ENCODE measurements around the gene TSPAN33.

The TSPAN33 gene

GRCh38 chr7:129197771-129198170 is 53.3 kb downstream of the TSPAN33 start:
- H3K4me3 ChIP-seq (ENCODE audit: low read depth, low read length, poor library complexity, severe bottlenecking) = no peak overlapping the region

DNA sequence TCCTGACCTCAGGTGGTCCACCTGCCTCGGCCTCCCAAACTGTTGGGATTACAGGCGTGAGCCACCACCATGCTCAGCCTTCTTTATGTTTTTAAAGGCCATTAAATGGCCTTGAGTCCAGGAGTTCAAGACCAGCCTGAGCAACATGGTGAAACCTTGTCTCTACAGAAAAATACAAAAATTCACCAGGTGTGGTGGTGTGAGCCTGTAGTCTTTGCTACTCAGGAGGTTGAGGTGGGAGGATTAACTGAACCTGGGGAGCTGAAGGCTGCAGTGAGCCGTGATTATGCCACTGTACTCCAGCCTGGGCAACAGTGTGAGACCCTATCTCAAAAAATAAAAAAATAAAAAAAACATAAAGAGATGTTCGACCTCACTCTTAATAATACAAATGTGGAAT is 54.9 kb downstream of the TSPAN33 start:
- H3K79me2 ChIP-seq (ENCODE audit: insufficient read depth, low read length) = no peaks in the 10 kb centered on the region
- H3K27ac ChIP-seq (ENCODE audit: low read depth, low read length, poor library complexity, severe bottlenecking) = no peak overlapping the region
- no peaks in the 10 kb centered on the region for H3K9me3 ChIP-seq (ENCODE audit: low read length)
- H2AFZ ChIP-seq (ENCODE audit: low read length) = no peak overlapping the region
- no peak overlapping the region for H3K9ac ChIP-seq (ENCODE audit: low read length)
- TF ChIP-seq EZH2 (IDR thresholded peaks at IDR 0.05; ENCODE audit: borderline replicate concordance, low read length) (no peak), CTCF (IDR thresholded peaks at IDR 0.05; ENCODE audit: low read length) (no peak)
- H3K9me2 ChIP-seq (ENCODE audit: low read depth, low read length) = no peaks in the 10 kb centered on the region
- no peaks in the 10 kb centered on the region for H3K4me1 ChIP-seq (ENCODE audit: insufficient read depth, low read length, severe bottlenecking)
- no peaks in the 10 kb centered on the region for H3F3A ChIP-seq (ENCODE audit: insufficient read depth, low read length)
- H3K4me3 ChIP-seq (ENCODE audit: low read depth, low read length, poor library complexity, severe bottlenecking) = no peak overlapping the region
- H3K27me3 ChIP-seq (ENCODE audit: insufficient read depth, low read length) = peaks cover 9% of the 10 kb centered on the region; the same call in 1 of the 2 replicates
- H4K20me1 ChIP-seq (ENCODE audit: insufficient read depth, low read length) = no peaks in the 10 kb centered on the region
- no peak overlapping the region for H3K4me2 ChIP-seq (ENCODE audit: low read length)
- no peaks in the 10 kb centered on the region for H3K36me3 ChIP-seq (ENCODE audit: insufficient read depth, low read length)

More at GRCh38 chr7:129197771-129198170, 53.3 kb downstream of the TSPAN33 start:
- H3K9me2 ChIP-seq (ENCODE audit: low read depth, low read length) = no peaks in the 10 kb centered on the region
- H3K79me2 ChIP-seq (ENCODE audit: insufficient read depth, low read length) = no peaks in the 10 kb centered on the region
- no peaks in the 10 kb centered on the region for H3F3A ChIP-seq (ENCODE audit: insufficient read depth, low read length)
- no peaks in the 10 kb centered on the region for H4K20me1 ChIP-seq (ENCODE audit: insufficient read depth, low read length)
- no peaks in the 10 kb centered on the region for H3K9me3 ChIP-seq (ENCODE audit: low read length)
- no peak overlapping the region for H3K4me2 ChIP-seq (ENCODE audit: low read length)
- H3K27ac ChIP-seq (ENCODE audit: low read depth, low read length, poor library complexity, severe bottlenecking) = no peak overlapping the region
- no peak overlapping the region for H2AFZ ChIP-seq (ENCODE audit: low read length)
- no peak overlapping the region for H3K9ac ChIP-seq (ENCODE audit: low read length)
- no peaks in the 10 kb centered on the region for H3K4me1 ChIP-seq (ENCODE audit: insufficient read depth, low read length, severe bottlenecking)
- TF ChIP-seq CTCF (IDR thresholded peaks at IDR 0.05; ENCODE audit: low read length) = no peak
- no peak for TF ChIP-seq EZH2 (IDR thresholded peaks at IDR 0.05; ENCODE audit: borderline replicate concordance, low read length)
- no peaks in the 10 kb centered on the region; the same call in 1 of the 2 replicates for H3K27me3 ChIP-seq (ENCODE audit: insufficient read depth, low read length)
- no peaks in the 10 kb centered on the region for H3K36me3 ChIP-seq (ENCODE audit: insufficient read depth, low read length)

GRCh38 chr7:129202058-129202777 is 57.7 kb downstream of the TSPAN33 start:
- no peak overlapping the region for H3K9ac ChIP-seq (ENCODE audit: low read length)
- no peaks in the 10 kb centered on the region for H4K20me1 ChIP-seq (ENCODE audit: insufficient read depth, low read length)
- no peak overlapping the region for H2AFZ ChIP-seq (ENCODE audit: low read length)
- H3K9me2 ChIP-seq (ENCODE audit: low read depth, low read length) = no peaks in the 10 kb centered on the region
- H3K4me3 ChIP-seq (ENCODE audit: low read depth, low read length, poor library complexity, severe bottlenecking) = no peak overlapping the region
- no peaks in the 10 kb centered on the region for H3K79me2 ChIP-seq (ENCODE audit: insufficient read depth, low read length)
- H3K36me3 ChIP-seq (ENCODE audit: insufficient read depth, low read length) = no peaks in the 10 kb centered on the region
- H3K4me1 ChIP-seq (ENCODE audit: insufficient read depth, low read length, severe bottlenecking) = peaks cover 5% of the 10 kb centered on the region
- TF ChIP-seq EZH2 (IDR thresholded peaks at IDR 0.05; ENCODE audit: borderline replicate concordance, low read length) = no peak
- no peak for TF ChIP-seq CTCF (IDR thresholded peaks at IDR 0.05; ENCODE audit: low read length)
- peaks cover 9% of the 10 kb centered on the region; the same call in 1 of the 2 replicates for H3K27me3 ChIP-seq (ENCODE audit: insufficient read depth, low read length)
- H3K27ac ChIP-seq (ENCODE audit: low read depth, low read length, poor library complexity, severe bottlenecking) = no peak overlapping the region
- H3K4me2 ChIP-seq (ENCODE audit: low read length) = no peak overlapping the region
- no peaks in the 10 kb centered on the region for H3F3A ChIP-seq (ENCODE audit: insufficient read depth, low read length)
- H3K9me3 ChIP-seq (ENCODE audit: low read length) = no peaks in the 10 kb centered on the region
